ENCODE results near the gene TCFL5. TPM values are rescaled to one million over a fixed set of nuclear protein-coding genes. Genes with fewer than 3 reads are reported as not detected.

TCFL5 gene
- total RNA-seq, 4 donors from 2014 or later, result 2.6 to 6.6 (median 5.0) TPM

- DNase-seq, result no peak
Measured at GRCh38 chr20:62836967-62837490, 24.6 kb downstream of the TCFL5 start.

GRCh38 chr20:62835931-62836861 lies 25.4 kb downstream of the TCFL5 start:
- DNase-seq, result no peak
- H3K27me3 ChIP-seq, result no peaks in the 10 kb centered on the region
- H3K4me1 ChIP-seq, result peaks cover 2 to 22% (median 13%) of the 10 kb centered on the region in 4 donors
- no peak for TF ChIP-seq CTCF (IDR thresholded peaks at IDR 0.05)
- TF ChIP-seq POLR2A (IDR thresholded peaks at IDR 0.05), result no peak
- no peaks in the 10 kb centered on the region for H3K36me3 ChIP-seq
- H3K9me3 ChIP-seq, result no peaks in the 10 kb centered on the region
- no peak overlapping the region for H3K4me3 ChIP-seq
- peak overlapping the region in 1 of 4 donors; percentile 74 for H3K27ac ChIP-seq

More at GRCh38 chr20:62836967-62837490, 24.6 kb downstream of the TCFL5 start:
- no peaks in the 10 kb centered on the region for H3K27me3 ChIP-seq
- no peaks in the 10 kb centered on the region for H3K36me3 ChIP-seq
- peaks cover 2 to 14% (median 7%) of the 10 kb centered on the region in 4 donors for H3K4me1 ChIP-seq
- H3K9me3 ChIP-seq, result no peaks in the 10 kb centered on the region
- peak overlapping the region in 2 of 4 donors; percentile 74 to 77 for H3K27ac ChIP-seq
- TF ChIP-seq CTCF (IDR thresholded peaks at IDR 0.05) (no peak), POLR2A (IDR thresholded peaks at IDR 0.05) (no peak)
- H3K4me3 ChIP-seq, result no peak overlapping the region

- Histone ChIP-seq H3K9me3 (no peaks in the 10 kb centered on the region), H3K4me1 (peaks cover 2 to 28% (median 14%) of the 10 kb centered on the region in 4 donors), H3K27me3 (no peaks in the 10 kb centered on the region), H3K4me3 (no peak overlapping the region), H3K36me3 (no peaks in the 10 kb centered on the region), H3K27ac (no peak overlapping the region)
- TF ChIP-seq CTCF (IDR thresholded peaks at IDR 0.05) (no peak), POLR2A (IDR thresholded peaks at IDR 0.05) (no peak)
- no peak for DNase-seq
Measured at GRCh38 chr20:62834967-62835730, 26.5 kb downstream of the TCFL5 start.

GRCh38 chr20:62832951-62833391 lies 28.7 kb downstream of the TCFL5 start:
- Histone ChIP-seq H3K27me3 (no peaks in the 10 kb centered on the region), H3K27ac (peak overlapping the region in 3 of 4 donors; percentile 69 to 81 (median 71)), H3K36me3 (no peaks in the 10 kb centered on the region), H3K4me3 (peak overlapping the region in 3 of 4 donors; percentile 22 to 38 (median 31)), H3K4me1 (peaks cover 2 to 28% (median 14%) of the 10 kb centered on the region in 4 donors), H3K9me3 (no peaks in the 10 kb centered on the region)
- peak in 2 of 3 donors; percentile 51 to 72 for DNase-seq
- TF ChIP-seq POLR2A (IDR thresholded peaks at IDR 0.05) (no peak), CTCF (IDR thresholded peaks at IDR 0.05) (no peak)

GRCh38 chr20:62832212-62832922 lies 29.3 kb downstream of the TCFL5 start:
- Histone ChIP-seq H3K4me1 (peaks cover 2 to 28% (median 12%) of the 10 kb centered on the region in 4 donors), H3K27me3 (no peaks in the 10 kb centered on the region), H3K4me3 (peak overlapping the region in 3 of 4 donors; percentile 22 to 38 (median 31)), H3K27ac (peak overlapping the region in 3 of 4 donors; percentile 69 to 81 (median 71)), H3K9me3 (no peaks in the 10 kb centered on the region), H3K36me3 (no peaks in the 10 kb centered on the region)
- peak; percentile 52 to 93 (median 93) for DNase-seq
- TF ChIP-seq CTCF (IDR thresholded peaks at IDR 0.05), result peak in 1 of 6 experiments; percentile 10
- no peak for TF ChIP-seq POLR2A (IDR thresholded peaks at IDR 0.05)

Data from Peyer's patch (tissue), 4 donors.